Stimulated activated effector memory CD8-positive, alpha-beta T cell treated with anti-CD3 and anti-CD28 coated beads, Interleukin-12 subunit alpha, Interleukin-12 subunit beta, amount 100 ng/mL, for 72 hours (primary cell): ENCODE measurements around the gene NPIPB8.
"Not testable (repeated sequence)": the region's sequence is repeated elsewhere in the genome, so short reads cannot be mapped to it uniquely, and the experiment has no call there.

Source experiments
- ATAC-seq: fragments of 150-1000 bp; cut with Tn5 transposase; 2 replicates; pipeline ENCODE4 v1.10.0; 2021
- DNase-seq, 2 donors: peaks; one replicate each; pipeline ENCODE4 v3.0.0; 2021 to 2022; ENCODE audit warnings: low spot score in 2 of 2
- H3K27ac Mint-ChIP-seq: one replicate; pipeline ENCODE4 v1.8.0; 2022; ENCODE audit warnings: mild to moderate bottlenecking, mixed read lengths
- H3K36me3 Mint-ChIP-seq: one replicate; pipeline ENCODE4 v1.8.0; 2022; ENCODE audit warnings: mild to moderate bottlenecking, mixed read lengths
- H3K4me1 Mint-ChIP-seq: one replicate; pipeline ENCODE4 v1.8.0; 2022; ENCODE audit warnings: mixed read lengths
- H3K4me3 Mint-ChIP-seq: one replicate; pipeline ENCODE4 v1.8.0; 2022; ENCODE audit warnings: mild to moderate bottlenecking, mixed read lengths
- H3K9me3 Mint-ChIP-seq: one replicate; pipeline ENCODE4 v1.8.0; 2022; ENCODE audit warnings: mixed read lengths

Gene NPIPB8

GRCh38 chr16:28637765-28638164 is at the start of gene NPIPB8:
Gene NPIPB8 (plus strand): TSS chr16:28638065. CDS start chr16:28638361, 296 bp downstream.
- H3K27ac Mint-ChIP-seq, ATAC-seq, H3K36me3 Mint-ChIP-seq: not testable (repeated sequence)

GRCh38 chr16:28589069-28589468 is 48.8 kb upstream of the NPIPB8 start:
- DNase-seq (no peak), ATAC-seq (no peak)
- peak overlapping the region; percentile 10 for H3K27ac Mint-ChIP-seq
- H3K9me3 Mint-ChIP-seq = no peaks in the 10 kb centered on the region
- H3K36me3 Mint-ChIP-seq = peaks cover 60% of the 10 kb centered on the region
- no peak overlapping the region for H3K4me3 Mint-ChIP-seq
- H3K4me1 Mint-ChIP-seq = peaks cover 6% of the 10 kb centered on the region

More at GRCh38 chr16:28637765-28638164, at the start of gene NPIPB8:
- H3K4me1 Mint-ChIP-seq, DNase-seq, H3K4me3 Mint-ChIP-seq, H3K9me3 Mint-ChIP-seq: not testable (repeated sequence)

GRCh38 chr16:28589930-28590329 is 47.9 kb upstream of the NPIPB8 start:
- H3K4me1 Mint-ChIP-seq = peaks cover 6% of the 10 kb centered on the region
- H3K36me3 Mint-ChIP-seq = peaks cover 51% of the 10 kb centered on the region

GRCh38 chr16:28590384-28591340 is 47.2 kb upstream of the NPIPB8 start:
- H3K4me3 Mint-ChIP-seq = no peak overlapping the region
- no peaks in the 10 kb centered on the region for H3K9me3 Mint-ChIP-seq
- ATAC-seq (no peak), DNase-seq (no peak)
- H3K36me3 Mint-ChIP-seq = peaks cover 45% of the 10 kb centered on the region
- H3K27ac Mint-ChIP-seq = peak overlapping the region; percentile 81
- peaks cover 6% of the 10 kb centered on the region for H3K4me1 Mint-ChIP-seq

More at GRCh38 chr16:28589930-28590329, 47.9 kb upstream of the NPIPB8 start:
- Mint-ChIP-seq H3K9me3 (no peaks in the 10 kb centered on the region), H3K27ac (no peak overlapping the region), H3K4me3 (no peak overlapping the region)
- no peak for ATAC-seq
- no peak for DNase-seq

GRCh38 chr16:28591355-28591754 is 46.5 kb upstream of the NPIPB8 start:
- Mint-ChIP-seq H3K9me3 (no peaks in the 10 kb centered on the region), H3K27ac (peak overlapping the region; percentile 81), H3K4me1 (peaks cover 6% of the 10 kb centered on the region)

GRCh38 chr16:28592511-28592910 is 45.4 kb upstream of the NPIPB8 start:
- H3K9me3 Mint-ChIP-seq = no peaks in the 10 kb centered on the region
- H3K27ac Mint-ChIP-seq = no peak overlapping the region
- H3K4me1 Mint-ChIP-seq = peaks cover 6% of the 10 kb centered on the region
- no peak for ATAC-seq
- no peak for DNase-seq
- H3K36me3 Mint-ChIP-seq = peaks cover 30% of the 10 kb centered on the region
- no peak overlapping the region for H3K4me3 Mint-ChIP-seq

More at GRCh38 chr16:28591355-28591754, 46.5 kb upstream of the NPIPB8 start:
- Mint-ChIP-seq H3K4me3 (no peak overlapping the region), H3K36me3 (peaks cover 38% of the 10 kb centered on the region)
- no peak for ATAC-seq
- no peak for DNase-seq

GRCh38 chr16:28592979-28593553 is 44.8 kb upstream of the NPIPB8 start:
- Mint-ChIP-seq H3K9me3 (no peaks in the 10 kb centered on the region), H3K27ac (no peak overlapping the region), H3K4me1 (peaks cover 6% of the 10 kb centered on the region), H3K36me3 (peaks cover 26% of the 10 kb centered on the region), H3K4me3 (no peak overlapping the region)
- ATAC-seq (peak; percentile 11), DNase-seq (no peak)

- not testable (repeated sequence) for H3K9me3 Mint-ChIP-seq, DNase-seq, H3K4me1 Mint-ChIP-seq, ATAC-seq, H3K4me3 Mint-ChIP-seq, H3K27ac Mint-ChIP-seq
- peaks cover 13% of the 10 kb centered on the region for H3K36me3 Mint-ChIP-seq
Measured at GRCh38 chr16:28595451-28595850, 42.4 kb upstream of the NPIPB8 start.

GRCh38 chr16:28596115-28596630 is 41.7 kb upstream of the NPIPB8 start:
- Mint-ChIP-seq H3K27ac (no peak overlapping the region), H3K36me3 (peaks cover 6% of the 10 kb centered on the region), H3K4me3 (no peak overlapping the region), H3K4me1 (peaks cover 6% of the 10 kb centered on the region), H3K9me3 (no peaks in the 10 kb centered on the region)
- ATAC-seq = no peak
- no peak for DNase-seq

- Mint-ChIP-seq H3K4me3 (no peak within 1 kb of the TSS), H3K36me3 (no peaks in the 10 kb centered on the region), H3K4me1 (peaks cover 6% of the 10 kb centered on the region), H3K27ac (no peak within 1 kb of the TSS), H3K9me3 (no peaks in the 10 kb centered on the region)
- ATAC-seq (no peak), DNase-seq (no peak)
Measured at GRCh38 chr16:28596840-28597691, 40.8 kb upstream of the NPIPB8 start, which contains the start of gene SULT1A2. Gene SULT1A2 (minus strand): TSS chr16:28597050. CDS start chr16:28595930, 1,120 bp downstream.

GRCh38 chr16:28597692-28598261 is 40.1 kb upstream of the NPIPB8 start:
- no peak for DNase-seq
- no peak overlapping the region for H3K4me3 Mint-ChIP-seq
- peaks cover 6% of the 10 kb centered on the region for H3K4me1 Mint-ChIP-seq
- no peaks in the 10 kb centered on the region for H3K36me3 Mint-ChIP-seq
- no peak for ATAC-seq
- no peak overlapping the region for H3K27ac Mint-ChIP-seq
- H3K9me3 Mint-ChIP-seq = no peaks in the 10 kb centered on the region

GRCh38 chr16:28599377-28600285 is 38.2 kb upstream of the NPIPB8 start:
- not testable (repeated sequence) for DNase-seq, H3K36me3 Mint-ChIP-seq, H3K27ac Mint-ChIP-seq, H3K4me3 Mint-ChIP-seq, H3K4me1 Mint-ChIP-seq, H3K9me3 Mint-ChIP-seq
- peak; percentile 86 for ATAC-seq

- not testable (repeated sequence) for H3K27ac Mint-ChIP-seq, H3K9me3 Mint-ChIP-seq, H3K4me1 Mint-ChIP-seq, ATAC-seq, H3K4me3 Mint-ChIP-seq, H3K36me3 Mint-ChIP-seq, DNase-seq
Measured at GRCh38 chr16:28600965-28601364, 36.9 kb upstream of the NPIPB8 start.

- not testable (repeated sequence) for ATAC-seq, DNase-seq, H3K27ac Mint-ChIP-seq, H3K4me3 Mint-ChIP-seq, H3K4me1 Mint-ChIP-seq, H3K36me3 Mint-ChIP-seq, H3K9me3 Mint-ChIP-seq
Measured at GRCh38 chr16:28601589-28601988, 36.3 kb upstream of the NPIPB8 start.
